HG02870 (cell line): ENCODE results near the gene BOD1L2.

Experiments used
- ATAC-seq: cut with Tn5 transposase; IDR thresholded peaks from one replicate; pipeline ENCODE4 v1.9.1; 2021; ENCODE audit warnings: mild to moderate bottlenecking, moderate library complexity; ENCODE audit not compliant: unreplicated experiment

Gene BOD1L2

DNA sequence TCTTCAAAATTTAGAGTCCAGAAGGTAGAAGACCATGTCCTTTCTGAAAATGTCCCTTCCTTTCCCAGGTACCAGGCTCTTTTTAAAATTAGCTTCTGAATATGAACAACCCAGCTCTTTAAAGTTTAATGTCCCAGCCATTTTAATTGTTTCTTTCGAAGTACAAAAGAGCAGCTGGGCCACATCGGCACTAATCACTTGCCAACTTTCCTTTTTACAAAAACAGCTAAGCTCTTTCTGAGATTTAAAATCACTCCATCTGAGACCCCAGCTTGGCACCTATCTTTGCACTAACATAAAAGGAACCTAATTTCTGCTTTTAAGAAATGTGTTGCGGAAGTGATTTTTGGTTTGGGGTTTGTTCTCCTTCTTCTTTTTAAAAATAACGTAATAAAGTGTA lies 2.6 kb downstream of the BOD1L2 start:
- ATAC-seq: no peak

DNA sequence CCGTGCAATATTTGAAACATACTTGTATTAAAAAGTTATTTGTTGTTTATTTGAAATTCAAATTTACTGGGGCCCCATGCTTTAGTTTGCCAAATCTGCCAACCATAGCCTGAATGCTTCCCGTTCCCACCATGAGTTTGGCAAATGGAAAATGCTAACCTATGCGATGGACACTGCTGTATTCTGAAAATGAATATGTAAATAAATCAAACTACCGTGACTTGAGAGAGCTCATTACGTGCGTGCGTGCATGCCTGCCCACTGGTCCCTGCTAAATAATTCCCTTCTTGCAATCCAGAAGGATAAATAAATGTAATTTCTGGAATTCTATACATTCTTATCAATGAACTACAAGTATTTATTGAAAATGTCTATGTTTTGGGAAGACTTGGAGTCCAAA lies 3.2 kb downstream of the BOD1L2 start:
- no peak for ATAC-seq

GRCh38 chr18:57150828-57151227 lies 3.9 kb downstream of the BOD1L2 start:
- no peak for ATAC-seq

- no peak for ATAC-seq
These were observed 7.4 kb downstream of the BOD1L2 start for GRCh38 chr18:57154191-57154830.

- ATAC-seq: no peak
These were observed 17.5 kb downstream of the BOD1L2 start for GRCh38 chr18:57164401-57164800.

DNA sequence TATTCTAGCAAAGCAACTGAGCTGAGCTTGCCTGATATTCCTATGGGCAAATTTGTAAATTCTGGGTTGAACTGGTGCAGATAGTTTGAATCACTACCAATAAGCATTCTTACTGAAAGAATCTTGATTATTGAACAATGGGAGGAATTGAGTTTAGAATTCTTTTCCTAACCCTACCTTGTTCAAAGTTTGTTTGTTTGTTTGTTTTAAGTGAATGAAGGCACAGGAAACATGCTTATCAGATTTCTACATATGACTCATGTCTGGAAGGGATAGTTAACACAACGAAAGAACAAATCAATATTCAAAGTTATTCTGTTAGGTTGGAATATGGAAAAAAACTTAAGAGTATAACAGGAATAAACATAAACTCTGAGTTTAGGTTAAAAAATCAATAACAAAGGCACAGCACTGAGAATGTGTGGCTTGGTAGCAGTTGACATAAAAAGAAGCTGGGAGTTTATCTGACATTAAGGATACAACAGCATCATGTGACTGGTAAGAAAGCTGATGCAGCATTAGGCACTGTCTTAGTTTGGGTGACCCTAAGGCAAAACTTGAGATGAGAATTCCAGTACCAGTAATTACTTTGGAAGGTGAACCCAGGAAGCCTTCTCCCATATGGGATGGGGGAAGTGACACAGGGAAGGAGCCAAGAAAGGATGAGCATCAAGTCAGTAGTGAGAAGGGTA lies 20.9 kb downstream of the BOD1L2 start:
- no peak for ATAC-seq

DNA sequence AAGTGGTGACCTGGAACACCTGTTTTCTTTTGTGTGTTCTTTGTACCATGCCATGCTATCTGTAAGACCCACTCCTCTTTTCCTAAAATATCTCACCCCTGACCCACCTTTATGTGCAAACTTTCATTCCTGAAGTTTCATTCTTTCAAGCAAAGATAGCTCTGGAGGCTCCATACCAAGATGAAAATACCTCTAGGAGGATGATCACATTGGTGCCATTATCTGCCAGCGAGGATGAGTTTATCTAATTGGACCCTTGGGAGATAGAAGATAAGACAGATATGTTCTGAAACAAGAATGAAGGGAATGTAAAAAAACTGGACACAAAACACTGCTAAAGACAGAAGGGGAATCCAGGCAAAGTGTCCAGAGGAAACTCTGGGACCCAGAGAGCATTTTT lies 24.1 kb downstream of the BOD1L2 start:
- no peak for ATAC-seq

GRCh38 chr18:57175532-57175931 lies 28.6 kb downstream of the BOD1L2 start:
- ATAC-seq: no peak

DNA sequence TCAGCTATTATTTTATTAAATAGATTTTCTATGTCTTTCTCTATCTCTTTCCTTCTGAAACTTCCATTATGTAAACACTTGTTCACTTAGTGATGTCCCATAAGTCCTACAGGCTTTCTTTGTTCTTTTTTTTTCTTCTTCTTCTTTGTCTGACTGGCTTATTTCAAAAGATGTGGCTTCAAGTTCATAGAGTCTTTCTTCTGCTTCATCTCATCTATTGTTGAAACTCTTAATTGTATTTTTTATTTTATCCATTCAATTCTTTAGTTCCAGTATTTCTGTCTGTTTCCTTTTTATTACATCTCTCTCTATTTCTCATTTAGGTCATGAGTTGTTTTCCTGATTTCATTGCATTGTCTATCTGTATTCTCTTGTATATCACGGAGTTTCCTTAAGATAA lies 38.5 kb downstream of the BOD1L2 start:
- ATAC-seq: no peak

DNA sequence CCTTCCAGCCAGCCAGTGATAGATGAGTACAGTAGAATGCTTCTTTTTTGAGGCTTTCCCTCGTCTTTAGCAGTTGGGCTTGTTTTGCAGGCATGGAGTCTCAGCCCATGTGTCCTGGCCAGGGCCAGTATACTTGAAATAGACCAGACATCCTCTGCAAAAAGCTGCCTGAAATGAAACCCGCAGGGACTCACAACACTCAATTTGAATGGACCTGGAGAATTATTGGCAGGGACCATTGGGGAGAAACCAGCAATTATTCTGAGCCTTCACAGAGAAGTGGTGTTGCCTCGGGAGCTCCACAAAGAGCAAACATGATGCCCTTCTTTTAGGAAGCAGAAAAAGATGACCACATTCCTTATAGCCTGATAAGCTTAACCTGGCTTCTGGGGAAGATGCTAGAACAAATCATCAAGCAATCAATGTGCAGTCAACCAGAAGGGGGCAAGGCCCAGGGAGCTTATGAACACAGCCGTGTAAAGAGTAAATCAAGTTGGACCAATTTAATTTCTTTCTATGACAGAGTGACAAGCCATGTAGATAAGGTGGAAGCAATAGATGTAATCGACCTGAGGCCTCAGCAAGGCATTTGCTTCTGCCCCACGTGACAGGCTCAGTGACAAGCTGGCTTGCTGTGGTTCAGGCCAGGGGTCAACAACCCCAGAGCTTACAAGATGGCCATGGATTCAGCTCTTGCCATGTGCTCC lies 42.1 kb downstream of the BOD1L2 start:
- ATAC-seq: no peak

DNA sequence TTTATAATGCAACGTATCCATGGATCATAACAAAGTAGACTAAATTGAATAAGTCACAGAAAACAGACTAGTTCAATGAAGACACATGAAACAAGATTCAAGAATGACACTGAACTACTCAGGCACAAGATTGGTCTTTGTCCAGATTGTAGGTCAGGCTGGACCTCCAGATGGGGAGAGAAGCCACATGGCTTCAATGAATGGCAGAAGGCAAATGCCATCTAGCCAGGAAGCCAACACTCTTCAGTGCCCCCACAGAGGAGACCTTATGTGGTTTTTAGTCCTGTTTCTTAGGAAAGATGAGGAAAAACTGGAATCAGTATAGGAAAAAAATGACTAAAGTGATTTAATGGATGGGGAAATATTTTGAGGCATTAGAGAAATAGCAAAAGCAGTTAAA lies 43.1 kb downstream of the BOD1L2 start:
- ATAC-seq: no peak

- ATAC-seq: no peak
These were observed 47.2 kb downstream of the BOD1L2 start for GRCh38 chr18:57194070-57194469.

DNA sequence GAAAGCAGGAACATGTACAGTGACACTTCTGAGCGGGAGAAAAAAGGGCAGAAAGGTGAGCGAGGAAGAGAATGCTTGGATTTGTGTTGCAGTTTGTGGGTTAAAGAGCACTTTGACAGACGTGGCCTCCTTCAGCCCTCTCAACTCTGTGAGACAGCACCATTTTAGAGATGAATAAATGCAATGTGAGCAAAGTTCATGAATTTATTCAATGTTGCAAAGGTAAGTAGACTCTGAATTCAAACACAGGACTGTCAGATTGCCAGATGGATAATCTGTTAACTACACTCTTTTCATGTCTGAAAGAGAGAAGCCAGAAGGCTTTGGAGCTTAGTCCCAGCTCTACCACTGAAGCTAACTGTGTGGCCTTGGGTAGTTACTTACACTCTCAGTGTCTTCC lies 47.7 kb downstream of the BOD1L2 start:
- ATAC-seq: no peak

GRCh38 chr18:57195341-57195740 lies 48.5 kb downstream of the BOD1L2 start:
- no peak for ATAC-seq

DNA sequence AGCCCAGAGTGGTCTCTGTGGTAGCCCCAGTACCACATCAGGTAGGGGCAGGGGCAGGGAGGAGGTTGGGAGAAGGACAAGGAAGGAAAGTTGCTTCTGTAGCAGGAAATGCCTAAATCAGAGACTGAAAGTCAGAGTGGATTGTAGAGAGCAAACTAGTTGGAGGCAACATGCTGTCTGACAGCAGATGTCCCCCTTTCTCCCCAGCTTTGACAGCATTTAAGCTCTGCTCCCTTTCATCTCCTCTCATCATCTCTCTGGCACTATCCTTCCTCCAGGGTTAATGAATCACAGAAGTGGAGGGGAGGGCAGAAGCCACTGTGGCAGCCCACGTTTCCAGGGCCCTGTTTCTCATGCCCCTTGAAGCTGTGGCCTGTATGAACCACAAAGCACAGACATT lies 50.4 kb downstream of the BOD1L2 start:
- no peak for ATAC-seq

GRCh38 chr18:57198073-57198472 lies 51.2 kb downstream of the BOD1L2 start:
- ATAC-seq: no peak
